OCI-LY7 (cell line): ENCODE results near the gene LPAR4.

Experiments used
- EZH2phosphoT487 ChIP-seq: fragments of 200-600 bp; sonication (generic); IDR thresholded peaks from 2 replicates; pipeline ENCODE4 v1.6.1; 2018; ENCODE audit warnings: low read depth, borderline replicate concordance, mild to moderate bottlenecking, mixed run types, antibody characterized with exemption, low read length, moderate library complexity, mixed read lengths
- TF ChIP-seq, protein P1 (sequence below): fragments of 200-600 bp; sonication (generic); conservative IDR thresholded peaks from 2 replicates; pipeline ENCODE4 v1.5.1; 2014; ENCODE audit warnings: mild to moderate bottlenecking, antibody characterized with exemption, low read length, moderate library complexity, mixed read lengths

- TF ChIP-seq, protein P1, sequence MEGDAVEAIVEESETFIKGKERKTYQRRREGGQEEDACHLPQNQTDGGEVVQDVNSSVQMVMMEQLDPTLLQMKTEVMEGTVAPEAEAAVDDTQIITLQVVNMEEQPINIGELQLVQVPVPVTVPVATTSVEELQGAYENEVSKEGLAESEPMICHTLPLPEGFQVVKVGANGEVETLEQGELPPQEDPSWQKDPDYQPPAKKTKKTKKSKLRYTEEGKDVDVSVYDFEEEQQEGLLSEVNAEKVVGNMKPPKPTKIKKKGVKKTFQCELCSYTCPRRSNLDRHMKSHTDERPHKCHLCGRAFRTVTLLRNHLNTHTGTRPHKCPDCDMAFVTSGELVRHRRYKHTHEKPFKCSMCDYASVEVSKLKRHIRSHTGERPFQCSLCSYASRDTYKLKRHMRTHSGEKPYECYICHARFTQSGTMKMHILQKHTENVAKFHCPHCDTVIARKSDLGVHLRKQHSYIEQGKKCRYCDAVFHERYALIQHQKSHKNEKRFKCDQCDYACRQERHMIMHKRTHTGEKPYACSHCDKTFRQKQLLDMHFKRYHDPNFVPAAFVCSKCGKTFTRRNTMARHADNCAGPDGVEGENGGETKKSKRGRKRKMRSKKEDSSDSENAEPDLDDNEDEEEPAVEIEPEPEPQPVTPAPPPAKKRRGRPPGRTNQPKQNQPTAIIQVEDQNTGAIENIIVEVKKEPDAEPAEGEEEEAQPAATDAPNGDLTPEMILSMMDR: no peak
- TF ChIP-seq EZH2phosphoT487: no peak
These were observed 22.4 kb downstream of the LPAR4 start for GRCh38 chrX:78769946-78770345.
